GM12873 (cell line): ENCODE results near the gene CLCN3.

Experiments
- CTCF ChIP-seq: IDR thresholded peaks from 2 replicates; pipeline ENCODE4 v1.5.1; 2012; ENCODE audit warnings: low read depth, mild to moderate bottlenecking, moderate library complexity, low read length, control low read depth; ENCODE audit not compliant: insufficient read depth; ENCODE audit errors: missing control alignments

Gene CLCN3

DNA sequence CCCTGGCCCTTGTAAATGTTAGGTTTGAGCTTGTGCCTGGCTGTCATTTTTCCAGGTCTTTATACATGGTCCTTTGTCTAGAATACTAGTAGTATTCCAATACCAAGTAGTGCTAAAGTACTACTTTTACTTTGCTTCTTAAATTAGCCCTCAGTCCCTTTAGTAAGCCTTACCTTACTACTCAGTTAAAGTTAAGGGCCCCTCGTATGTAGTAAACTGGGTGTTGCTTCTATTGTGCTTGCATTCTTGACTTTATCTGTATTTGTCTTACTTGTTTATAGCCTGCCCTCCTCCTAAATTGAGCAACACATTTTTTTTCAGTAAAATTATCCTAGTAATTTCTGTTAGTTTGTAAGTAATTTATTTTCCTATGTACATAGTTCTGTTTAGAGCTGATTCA is 25.2 kb downstream of the CLCN3 start:
- no peak for TF ChIP-seq CTCF

GRCh38 chr4:169649545-169650226 is 29.3 kb downstream of the CLCN3 start:
- no peak for TF ChIP-seq CTCF

DNA sequence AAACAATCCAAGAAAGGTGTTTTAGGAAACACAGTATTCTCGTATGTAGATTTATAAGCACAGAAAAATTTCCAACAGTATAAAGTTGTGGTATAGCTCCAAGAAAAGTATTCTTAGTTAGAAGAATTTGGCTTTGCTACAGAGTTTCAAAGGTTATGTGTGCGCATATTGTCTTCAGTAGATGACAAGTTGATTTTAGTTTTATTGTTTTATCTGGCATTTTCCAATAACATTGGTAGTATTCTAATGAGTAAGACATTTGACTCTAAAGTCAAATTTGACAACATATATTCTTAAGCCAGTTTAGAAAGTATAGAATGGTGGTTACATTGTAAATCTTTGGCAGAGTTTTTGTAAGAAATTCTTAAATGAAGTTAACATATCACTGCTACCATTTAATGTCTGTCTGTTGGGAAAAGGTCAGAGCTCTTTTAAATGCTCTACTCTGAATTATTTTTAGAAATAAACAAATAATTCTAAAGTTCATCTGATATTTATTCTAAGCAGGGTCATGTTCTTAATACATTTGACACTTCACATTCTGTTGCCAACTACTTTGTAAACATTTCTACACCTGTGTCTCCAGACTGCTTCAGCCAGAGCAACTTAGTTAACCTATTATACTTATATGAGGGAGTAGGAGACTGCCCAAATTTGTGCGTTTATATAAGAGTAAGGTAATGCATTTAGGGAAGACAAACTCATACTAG is 30.0 kb downstream of the CLCN3 start:
- TF ChIP-seq CTCF = no peak

GRCh38 chr4:169652535-169652934 is 32.2 kb downstream of the CLCN3 start:
- TF ChIP-seq CTCF = no peak

DNA sequence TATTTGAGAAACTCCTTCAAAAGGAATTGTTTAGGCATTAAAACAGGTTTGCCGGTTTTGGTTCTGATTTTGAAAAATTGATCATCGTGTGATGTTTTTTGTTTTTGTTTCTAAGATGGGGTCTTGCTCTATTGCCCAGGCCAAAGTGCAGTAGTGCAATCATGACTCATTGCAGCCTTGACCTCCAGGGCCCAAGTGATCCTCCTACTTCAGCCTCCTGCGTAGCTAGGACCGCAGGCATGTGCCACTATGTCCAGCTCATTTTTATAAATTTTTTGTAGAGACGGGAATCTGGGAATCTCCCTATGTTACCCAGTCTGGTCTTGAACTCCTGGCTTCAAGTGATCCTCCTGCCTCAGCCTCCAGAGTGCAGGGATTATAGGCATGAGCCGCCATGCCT is 35.0 kb downstream of the CLCN3 start:
- no peak for TF ChIP-seq CTCF

- no peak for TF ChIP-seq CTCF
Measured at GRCh38 chr4:169657470-169658107, 37.2 kb downstream of the CLCN3 start.

GRCh38 chr4:169658196-169658595 is 37.8 kb downstream of the CLCN3 start:
- no peak for TF ChIP-seq CTCF
